DMS 273 (cell line): ENCODE data around the gene JOSD2.
A peak's percentile ranks its signal among the peaks of the same experiment; 100 is the strongest.

Source experiments
- DNase-seq: peaks from one replicate; lab custom pipeline; 2025; ENCODE audit not compliant: unreplicated experiment; lab: John Stamatoyannopoulos, UW

The JOSD2 gene, protein sequence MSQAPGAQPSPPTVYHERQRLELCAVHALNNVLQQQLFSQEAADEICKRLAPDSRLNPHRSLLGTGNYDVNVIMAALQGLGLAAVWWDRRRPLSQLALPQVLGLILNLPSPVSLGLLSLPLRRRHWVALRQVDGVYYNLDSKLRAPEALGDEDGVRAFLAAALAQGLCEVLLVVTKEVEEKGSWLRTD

GRCh38 chr19:50511069-50511822 lies at the start of gene JOSD2:
TSS of gene JOSD2 (minus strand) at chr19:50511191. CDS start at chr19:50510431, 760 bp downstream.
- DNase-seq = peak; percentile 100

DNA sequence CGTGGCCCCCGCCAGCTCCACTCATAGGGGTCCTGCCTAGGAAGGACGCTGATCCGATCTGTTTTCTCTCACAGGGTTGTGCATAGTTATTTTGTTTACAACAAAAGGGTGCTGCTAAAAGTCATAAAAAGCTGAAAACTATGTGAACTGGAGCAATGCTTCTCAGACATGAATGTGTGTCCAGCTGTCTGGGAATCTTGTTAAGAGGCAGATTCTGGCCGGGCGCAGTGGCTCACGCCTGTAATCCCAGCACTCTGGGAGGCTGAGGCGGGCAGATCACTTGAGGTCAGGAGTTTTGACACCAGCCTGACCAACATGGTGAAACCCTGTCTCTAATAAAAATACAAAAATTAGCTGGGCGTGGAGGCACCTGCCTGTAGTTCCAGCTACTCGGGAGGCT lies 48.6 kb upstream of the JOSD2 start:
- DNase-seq = no peak

DNA sequence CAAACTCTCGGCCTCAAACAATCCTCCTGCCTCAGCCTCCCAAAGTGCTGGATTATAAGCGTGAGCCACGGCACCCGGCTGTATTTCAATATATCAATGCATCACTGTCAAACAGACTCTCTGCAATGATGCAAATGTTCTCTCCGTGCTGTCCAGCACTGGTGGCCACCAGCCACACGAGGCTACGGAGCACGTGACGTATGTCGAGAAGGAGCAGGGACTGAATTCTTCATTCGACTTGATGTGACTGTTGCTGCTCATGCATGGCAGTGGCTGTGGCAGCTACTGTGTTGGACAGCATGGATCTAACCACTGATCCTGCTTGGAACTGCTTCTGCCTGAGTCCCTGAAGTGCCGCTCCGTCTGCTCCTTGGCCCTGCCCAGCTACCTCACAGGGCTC lies 47.5 kb upstream of the JOSD2 start:
- DNase-seq = no peak

GRCh38 chr19:50558039-50558438 lies 47.0 kb upstream of the JOSD2 start:
- DNase-seq = no peak

- no peak for DNase-seq
Observed at GRCh38 chr19:50557009-50557613, 46.1 kb upstream of the JOSD2 start.

DNA sequence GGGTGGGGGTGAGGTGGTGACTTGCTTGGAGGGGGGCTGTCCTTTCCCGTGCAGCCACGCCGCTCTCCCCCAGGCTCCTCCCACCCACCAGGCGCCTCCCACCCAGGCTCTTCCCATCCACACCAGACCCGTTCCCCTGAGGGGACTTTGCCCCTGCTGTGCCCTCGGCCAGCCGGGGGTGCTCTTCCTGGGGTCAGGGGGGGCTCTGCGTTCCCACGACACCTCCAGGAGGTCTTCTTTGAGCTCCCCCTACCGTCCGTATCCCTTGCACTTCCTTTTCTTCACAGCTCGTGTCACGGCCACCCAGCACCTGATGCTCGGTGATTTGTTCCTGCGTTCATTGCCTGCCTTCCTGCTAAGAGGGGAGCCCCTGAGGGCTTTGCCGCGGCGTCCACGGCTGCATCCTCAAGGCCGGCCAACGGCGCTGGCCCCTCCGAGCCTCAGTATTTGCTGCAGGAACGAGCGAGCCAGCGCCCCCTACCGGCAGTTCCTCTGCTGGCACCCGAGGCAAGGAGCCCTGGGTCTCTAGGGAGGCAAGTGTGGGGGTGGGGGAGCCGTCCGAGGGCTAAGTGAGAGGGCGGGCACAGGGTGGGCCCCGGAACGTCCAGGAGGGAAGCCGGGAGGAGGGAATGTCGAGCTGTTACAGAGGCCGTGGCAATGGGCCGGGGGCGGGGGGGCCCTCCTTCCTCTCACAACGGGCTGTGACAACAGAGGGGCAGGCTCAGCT lies 45.5 kb upstream of the JOSD2 start:
- DNase-seq = peak; percentile 78

DNA sequence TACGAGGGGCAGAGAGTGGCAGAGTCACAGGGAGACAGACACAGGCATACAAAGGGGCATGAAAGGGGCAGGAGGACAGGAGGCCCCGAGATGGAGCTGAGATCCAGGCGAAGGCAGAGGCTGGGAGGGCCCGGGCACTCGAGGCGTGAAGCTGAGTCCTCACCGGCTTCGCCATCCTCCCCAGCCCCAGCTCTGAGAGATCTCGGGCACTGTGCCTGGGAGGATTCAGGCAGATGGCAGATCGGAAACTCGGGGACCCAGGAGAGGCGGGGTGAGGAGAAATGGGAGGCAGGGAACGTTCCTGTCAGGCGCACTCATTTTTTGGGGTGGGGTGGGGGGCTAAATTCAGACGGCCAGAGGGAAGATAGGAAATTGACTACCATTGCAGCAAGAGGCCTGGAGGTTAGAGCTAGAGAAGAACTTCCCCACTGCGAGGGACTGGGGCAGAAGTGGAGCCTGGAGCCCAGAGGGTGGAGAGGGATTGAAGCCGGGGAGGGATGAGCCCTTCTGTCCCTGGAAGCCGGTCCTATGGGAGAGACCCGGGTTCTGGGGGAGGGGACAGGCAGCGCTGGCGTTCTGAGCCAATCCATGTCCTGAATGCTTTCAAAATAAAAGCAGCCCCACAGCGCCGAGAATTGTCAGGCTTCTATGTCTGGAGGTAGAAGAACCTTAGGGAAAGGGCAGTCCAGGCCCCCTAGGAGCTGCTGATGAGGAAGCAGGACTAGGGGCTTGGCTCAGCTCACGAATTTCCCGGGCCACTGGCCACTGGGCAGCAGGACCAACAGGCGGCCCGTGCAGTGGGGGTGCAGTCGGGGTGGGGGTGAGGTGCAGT lies 44.7 kb upstream of the JOSD2 start:
- peak; percentile 47 for DNase-seq

DNA sequence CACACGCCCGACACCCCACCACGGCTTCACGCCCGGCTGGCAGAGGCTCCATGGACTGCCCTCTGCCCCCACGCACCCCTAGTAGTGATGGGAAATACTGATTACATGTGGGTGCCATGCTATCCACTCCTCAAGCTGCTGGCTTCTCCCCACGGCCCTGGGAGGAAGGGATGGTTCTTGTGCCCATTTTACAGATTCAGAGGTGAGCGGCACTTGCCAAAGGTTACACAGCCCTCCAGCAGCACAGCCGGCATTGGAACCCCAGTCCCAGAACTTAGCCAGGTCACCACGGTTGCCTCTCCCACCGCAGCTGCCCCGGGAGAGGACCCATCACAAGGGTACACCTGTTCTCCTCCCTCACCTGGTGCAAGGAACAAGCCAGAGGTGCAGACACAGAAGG lies 44.0 kb upstream of the JOSD2 start:
- no peak for DNase-seq

DNA sequence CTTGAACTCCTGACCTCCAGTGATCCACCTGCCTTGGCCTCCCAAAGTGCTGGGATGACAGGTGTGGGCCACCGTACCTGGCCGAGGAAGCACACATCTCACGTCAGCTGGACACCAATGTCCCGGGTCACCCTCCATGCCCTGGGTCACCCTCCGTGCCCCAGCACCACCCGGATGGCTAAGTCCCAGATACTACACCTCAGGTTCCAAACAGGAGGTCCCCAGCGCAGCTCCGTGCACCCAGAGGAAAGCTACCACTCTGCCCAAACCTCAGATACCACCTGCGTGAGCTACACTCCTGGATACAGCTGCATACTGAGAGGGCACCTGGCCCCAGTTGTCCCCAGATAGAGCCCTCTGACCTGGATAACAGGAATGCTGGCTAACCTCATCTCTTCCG lies 43.2 kb upstream of the JOSD2 start:
- DNase-seq = no peak

GRCh38 chr19:50553134-50553703 lies 42.2 kb upstream of the JOSD2 start:
- no peak for DNase-seq

DNA sequence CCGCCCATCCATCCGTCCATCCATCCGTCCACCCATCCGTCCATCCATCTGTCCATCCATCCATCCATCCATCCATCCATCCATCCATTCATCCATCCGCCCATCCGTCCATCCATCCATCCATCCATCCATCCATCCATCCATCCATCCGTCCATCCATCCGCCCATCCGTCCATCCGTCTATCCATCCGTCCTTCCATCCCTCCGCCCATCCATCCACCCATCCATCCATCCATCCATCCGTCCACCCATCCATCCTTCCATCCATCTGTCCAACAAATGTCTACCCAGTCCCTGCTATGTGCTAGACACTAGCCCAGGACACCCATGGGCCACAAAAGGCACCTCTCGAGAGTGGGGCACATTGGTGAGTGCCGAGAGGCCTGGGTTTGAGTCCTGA lies 41.5 kb upstream of the JOSD2 start:
- no peak for DNase-seq

GRCh38 chr19:50551715-50552187 lies 40.8 kb upstream of the JOSD2 start:
- peak; percentile 32 for DNase-seq

DNA sequence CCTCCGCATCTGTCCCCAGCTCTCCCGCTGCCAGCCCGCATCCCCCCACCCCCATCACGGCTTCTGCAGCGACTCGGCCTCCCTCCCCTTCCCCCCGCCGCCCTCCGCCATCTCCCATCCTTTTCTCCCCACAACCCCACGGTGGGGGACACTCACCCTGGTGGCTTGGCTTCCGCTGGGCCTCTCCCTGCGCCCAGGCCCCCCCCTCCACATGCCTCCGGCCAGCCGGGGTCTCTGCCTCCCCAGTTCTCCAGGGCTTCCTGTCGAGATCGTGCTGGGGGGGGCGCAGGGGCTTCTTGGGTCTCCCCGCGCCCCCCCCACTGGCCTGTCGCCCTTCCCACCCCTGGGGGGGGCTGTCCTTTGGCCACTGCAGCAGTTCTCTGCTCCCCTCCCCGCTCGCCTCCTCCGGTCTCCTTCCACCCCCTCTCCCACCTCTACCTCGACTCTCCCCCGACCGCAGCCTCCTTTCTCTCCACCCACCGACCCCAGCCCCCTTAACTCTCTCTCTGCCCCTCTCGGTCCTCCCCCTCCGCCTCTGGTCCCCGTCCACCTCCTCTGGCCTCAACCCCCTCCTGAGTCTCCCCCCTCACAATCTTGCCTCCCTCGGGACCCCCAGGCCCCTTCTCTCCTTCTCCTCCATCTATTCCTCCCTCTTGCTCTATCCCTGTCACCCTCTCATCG lies 40.2 kb upstream of the JOSD2 start:
- DNase-seq = no peak

DNA sequence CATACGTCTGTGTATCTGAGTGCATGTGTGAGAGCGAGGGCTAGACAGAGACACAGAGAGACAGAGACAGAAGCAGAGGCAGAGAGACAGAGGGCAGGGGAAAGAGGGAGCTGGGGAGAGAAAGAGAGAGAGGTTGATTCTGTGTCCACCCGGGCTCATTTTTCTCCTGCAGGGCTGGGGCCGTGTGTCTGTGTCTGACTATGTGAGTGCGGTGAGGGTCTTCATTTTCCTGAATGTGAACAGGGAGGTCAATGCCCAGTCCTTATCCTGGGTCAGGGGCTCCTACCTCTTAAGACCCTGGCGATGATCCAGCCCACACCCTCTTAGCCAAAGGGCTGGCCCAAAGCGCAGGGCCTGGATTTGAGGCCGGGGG lies 39.6 kb upstream of the JOSD2 start:
- no peak for DNase-seq

DNA sequence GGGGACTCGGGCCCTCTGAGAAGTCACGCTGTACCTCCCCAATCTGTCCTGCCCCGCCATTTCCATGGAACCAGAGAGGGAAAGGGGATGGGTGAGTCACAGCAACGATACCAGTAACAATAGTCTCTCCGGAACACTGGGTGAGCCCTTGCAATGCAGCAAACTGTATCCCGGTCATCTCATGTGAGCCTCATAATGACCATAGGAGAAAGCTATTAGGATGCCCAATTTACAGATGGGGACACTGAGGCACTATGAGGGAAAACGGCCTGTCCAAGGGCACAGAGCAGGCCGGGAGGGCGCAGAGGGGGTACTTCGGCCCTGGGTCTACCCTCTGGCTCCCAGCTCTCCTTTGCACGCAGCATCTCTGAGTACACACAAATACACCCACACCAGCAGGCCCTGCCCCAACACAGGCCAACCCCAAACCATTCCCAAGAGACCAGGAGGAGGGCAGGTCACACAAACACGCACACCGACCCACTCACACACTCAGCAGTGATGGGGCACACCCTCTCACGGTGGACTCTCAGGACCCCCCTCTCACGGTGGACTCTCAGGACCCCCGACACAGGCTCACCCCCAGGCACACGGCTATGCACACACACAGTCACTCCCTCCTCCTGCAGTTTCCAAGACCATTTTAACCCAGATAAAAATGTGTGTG lies 39.1 kb upstream of the JOSD2 start:
- DNase-seq = no peak

- no peak for DNase-seq
Observed at GRCh38 chr19:50549059-50549926, 38.3 kb upstream of the JOSD2 start.

DNA sequence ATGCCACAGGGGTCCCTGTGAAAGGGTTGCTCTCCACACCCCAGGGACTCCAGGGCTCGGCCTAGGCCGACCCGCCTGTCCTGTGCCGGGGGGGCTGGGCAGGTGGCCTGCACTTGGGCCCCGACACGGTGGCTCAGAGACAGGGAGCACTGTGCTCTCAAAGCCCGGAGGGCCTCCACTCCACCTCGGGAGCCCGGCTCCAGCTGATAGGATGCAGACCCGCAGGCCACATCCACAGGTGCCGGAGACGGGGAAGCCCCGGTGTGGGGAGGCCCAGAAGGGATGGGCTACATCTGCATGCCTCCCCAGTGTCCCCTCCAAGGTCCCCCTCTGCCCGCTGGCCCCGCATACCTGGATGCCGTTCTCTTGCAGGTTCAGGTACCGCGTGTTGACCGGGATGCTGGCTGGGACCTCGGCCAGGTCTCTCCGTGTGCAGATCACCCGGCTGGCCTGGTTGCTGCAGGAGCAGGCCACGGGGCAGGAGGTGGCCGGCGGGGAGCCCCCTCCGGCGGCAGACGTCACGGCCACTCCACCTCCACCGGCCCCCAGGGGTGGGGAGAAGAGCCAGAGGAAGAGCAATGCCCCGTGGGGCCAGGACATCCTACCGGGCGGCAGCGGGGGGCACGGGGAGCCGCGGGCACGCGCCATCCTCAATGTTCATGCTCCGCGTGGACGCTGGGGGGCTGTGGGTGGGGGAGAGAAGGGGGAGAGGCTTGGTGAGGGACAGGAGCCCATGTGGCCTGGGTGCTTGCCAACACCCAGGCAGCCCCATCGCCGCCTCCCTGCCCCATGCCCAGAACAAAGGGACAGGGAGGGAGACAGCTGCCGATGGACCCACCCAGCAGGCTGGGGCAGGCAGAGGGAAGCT lies 37.4 kb upstream of the JOSD2 start:
- DNase-seq = peak; percentile 40
